NT2/D1 (cell line): ENCODE results near the gene CCDC7.

Source experiments
- SUZ12 ChIP-seq: IDR thresholded peaks from 2 replicates; pipeline ENCODE4 v1.6.1; 2011; ENCODE audit not compliant: insufficient read length, insufficient read depth; ENCODE audit errors: extremely low read depth
- YY1 ChIP-seq: IDR thresholded peaks from 2 replicates; pipeline ENCODE4 v1.6.1; 2011; ENCODE audit not compliant: insufficient read length, insufficient read depth
- ZNF274 ChIP-seq: IDR thresholded peaks from 2 replicates; pipeline ENCODE4 v1.6.1; 2011; ENCODE audit warnings: mild to moderate bottlenecking, low read depth, low read length

GRCh38 chr10:32409741-32410140, 36.2 kb upstream of the CCDC7 start:
- TF ChIP-seq SUZ12 (no peak), YY1 (no peak), ZNF274 (no peak)
